HG03565 (cell line): Measurements from ENCODE around the gene RELN.
"Not testable (repeated sequence)": the region's sequence is repeated elsewhere in the genome, so short reads cannot be mapped to it uniquely, and the experiment has no call there.

Experiments used
- ATAC-seq: cut with Tn5 transposase; IDR thresholded peaks from one replicate; pipeline ENCODE4 v1.9.1; 2021; ENCODE audit warnings: mild to moderate bottlenecking, moderate library complexity; ENCODE audit not compliant: unreplicated experiment

RELN gene

DNA sequence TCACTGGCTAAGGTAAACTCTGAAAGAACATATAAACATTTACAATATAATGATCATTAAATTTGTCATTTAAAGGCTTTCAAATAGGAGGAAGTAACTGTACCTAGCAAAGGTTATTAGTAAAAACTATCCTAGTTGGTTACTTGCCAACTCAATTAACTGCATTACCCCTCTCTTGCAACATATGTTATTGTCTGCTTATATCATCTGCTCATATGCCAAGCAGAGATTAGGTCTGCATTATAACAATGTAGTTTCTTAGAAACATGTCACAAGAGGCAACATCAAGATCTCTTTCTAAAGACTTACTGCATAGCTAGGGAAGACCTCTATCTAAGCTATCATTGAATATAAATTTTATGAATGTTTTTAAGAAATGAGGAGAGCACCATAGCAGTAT lies 132.5 kb downstream of the RELN start:
- no peak for ATAC-seq

DNA sequence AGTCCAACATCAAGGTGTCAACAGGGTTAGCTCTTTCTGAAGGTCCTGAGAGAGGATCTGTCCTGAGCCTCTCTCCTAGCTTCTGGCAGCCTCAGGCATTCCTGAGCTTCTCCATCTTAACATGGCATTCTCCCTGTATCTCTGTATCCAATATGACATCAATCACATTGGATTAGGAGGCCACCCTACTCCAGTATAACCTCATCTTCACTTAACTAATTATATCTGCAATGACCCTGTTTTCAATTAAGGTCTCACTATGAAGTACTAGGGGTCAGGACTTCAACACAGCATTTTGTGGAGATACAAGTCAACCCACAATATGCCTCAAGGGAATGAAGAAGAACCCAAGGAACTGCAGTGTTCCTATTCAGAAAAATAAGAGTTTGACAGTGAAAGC lies 133.8 kb downstream of the RELN start:
- ATAC-seq, result no peak

DNA sequence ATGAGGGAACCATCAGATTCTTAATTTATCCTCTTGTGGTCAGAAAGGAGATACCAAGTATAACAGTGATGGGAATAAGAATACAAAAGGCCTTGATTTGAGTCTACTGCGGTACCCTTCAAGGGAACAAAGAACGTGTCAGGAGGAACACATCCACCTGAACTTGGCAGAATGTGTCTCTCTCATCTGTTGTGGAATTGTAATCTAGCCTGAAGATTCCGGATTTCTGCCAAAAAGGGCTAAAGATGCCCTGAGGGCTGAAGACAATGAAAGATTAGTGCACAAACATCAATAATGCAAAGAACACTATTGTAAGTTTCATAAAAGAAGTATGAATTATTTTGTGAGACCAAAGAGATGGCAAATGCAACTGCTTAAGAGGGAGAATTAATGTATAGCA lies 134.8 kb downstream of the RELN start:
- no peak for ATAC-seq

DNA sequence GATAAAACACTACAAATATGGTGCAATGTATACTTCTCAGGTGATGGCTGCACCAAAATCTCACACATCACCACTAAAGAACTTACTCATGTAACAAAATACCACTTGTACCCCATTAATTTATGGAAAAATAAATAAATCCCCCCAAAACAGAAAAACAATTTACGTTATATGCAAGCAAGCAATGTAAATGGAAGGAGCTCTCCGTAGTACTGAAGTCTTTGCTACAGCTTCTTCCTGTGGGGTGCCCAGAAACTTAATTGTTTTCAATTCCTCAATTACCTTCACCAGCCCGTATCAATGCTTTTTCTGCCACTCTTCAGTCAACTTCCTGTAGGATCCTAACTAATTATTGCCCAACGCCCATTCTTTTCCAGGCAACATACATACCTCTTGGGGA lies 138.1 kb downstream of the RELN start:
- no peak for ATAC-seq

DNA sequence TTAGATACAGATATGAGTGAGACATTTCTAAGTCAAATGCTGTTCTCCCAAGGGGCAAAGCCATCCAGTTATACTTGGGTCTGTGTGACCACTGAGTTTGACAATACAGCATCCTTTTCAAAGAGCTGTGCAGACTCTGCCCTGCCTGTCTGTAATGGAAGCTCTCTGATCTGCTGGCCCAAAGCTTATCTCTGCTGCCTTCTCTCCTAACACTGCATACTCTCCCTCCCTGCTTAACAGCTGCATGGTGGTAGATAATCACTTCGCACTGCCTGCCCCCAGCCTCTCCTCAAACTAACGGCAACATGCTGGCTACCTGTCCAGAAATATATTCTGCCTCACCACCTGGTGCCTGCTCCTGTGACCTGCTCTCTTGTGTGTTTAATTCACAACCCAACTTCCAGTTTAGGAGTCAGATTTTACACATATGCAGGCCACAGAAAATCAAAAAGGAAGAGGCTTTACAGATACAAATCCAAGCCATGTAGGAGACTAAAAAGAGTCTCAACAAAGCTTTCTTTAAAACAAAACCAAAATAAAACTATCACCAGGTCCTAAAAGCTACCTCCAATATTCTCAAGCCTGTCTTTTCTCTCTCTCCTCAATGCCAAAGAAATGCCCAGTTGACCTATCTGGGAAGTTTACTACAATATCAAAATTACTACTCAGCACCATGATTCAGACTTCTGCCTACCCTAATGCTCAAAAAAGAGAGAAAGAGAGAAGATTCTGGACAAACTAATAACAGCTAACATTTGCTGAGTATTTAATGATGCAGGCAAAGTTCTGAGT lies 145.6 kb downstream of the RELN start:
- no peak for ATAC-seq

DNA sequence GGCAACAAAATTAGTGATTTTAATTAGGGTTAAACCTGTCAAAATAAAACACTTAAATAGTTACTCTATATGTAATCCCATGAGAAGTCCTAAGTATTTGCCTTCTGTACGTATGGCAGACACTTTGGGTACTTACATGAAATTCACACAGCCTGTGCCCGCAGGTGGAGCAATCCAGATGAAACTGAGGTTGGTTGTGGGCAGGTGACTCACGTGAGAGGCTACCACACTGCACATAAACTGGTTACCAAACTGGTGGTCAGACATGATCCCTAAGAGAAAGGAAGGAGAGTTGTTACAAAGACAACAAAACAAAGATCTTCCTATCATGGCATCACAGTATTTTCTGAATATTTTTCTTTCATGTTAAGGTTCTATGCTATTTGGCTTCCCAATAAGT lies 156.1 kb downstream of the RELN start:
- no peak for ATAC-seq

DNA sequence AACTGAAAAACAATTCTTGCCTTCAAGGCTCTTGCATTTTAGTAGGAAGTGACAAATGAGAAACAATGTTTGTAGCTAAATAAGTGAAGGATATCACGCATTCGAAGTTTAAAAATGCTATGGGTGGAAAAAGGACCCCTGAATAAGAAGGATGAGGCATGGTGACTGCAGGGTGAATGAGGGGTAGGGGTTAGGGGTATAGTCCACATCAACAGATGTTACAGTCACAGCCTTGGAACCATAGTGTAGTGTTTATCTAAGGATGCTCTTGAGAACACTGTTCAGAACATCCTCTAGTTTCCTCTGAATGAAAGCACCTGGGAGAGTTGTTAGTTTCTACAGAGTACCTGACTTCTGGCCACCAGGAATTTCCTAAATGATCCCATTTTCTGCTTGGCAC lies 157.0 kb downstream of the RELN start:
- no peak for ATAC-seq

DNA sequence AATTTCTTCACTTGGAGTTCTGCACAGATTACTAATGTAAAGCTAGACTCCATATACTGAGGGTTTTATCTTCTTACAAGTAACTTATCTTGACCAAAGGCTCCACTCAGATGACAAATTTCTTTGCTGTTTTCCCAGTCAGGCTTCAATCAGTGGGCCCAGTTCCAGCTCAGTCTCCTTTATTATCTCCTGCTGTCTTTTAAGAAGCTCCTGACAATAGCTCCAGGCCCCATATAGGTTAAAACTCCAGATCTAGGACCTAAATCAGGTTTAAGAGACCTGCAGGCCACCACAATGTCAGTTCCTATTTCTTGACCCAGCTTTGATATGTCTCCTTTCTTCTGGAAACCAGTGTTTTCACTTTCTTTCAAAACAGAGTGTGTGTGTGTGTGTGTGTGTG lies 165.2 kb downstream of the RELN start:
- no peak for ATAC-seq

DNA sequence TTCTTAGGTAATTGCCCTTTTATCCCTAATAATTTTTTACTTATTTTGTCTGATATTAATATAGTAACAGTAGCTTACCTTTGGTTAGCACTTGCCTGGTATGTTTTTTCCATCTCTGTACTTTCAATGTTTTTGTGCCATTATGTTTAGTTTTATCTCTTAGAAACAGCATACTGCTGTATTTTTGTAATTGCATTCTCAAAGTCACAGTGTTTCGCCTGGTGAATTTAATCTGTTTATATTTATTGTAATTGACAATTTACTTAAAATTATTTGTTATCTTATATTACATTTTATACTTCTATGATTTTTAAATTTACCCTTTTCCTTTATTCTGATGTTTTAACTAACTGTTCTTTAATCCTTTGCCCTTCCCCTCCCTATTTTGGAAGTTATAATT lies 166.4 kb downstream of the RELN start:
- no peak for ATAC-seq

DNA sequence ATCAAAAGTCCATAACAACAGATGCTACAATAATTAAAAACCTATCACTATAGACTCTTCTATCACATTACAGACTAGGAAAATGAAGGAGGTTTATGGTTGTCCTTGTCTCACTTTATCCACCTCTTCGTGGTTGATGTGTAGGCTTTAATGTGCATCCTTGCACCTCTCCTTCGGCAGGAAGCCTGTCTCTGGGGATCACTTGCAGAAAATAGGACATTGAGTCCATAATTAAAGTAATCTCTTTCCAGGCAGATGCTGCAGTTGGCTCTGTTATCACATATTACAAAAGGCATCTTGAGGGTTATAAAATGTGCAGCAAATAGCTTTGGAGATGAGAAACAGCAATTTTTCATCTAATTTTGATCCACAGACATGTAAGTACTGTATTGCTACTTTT lies 168.4 kb downstream of the RELN start:
- ATAC-seq, result no peak

DNA sequence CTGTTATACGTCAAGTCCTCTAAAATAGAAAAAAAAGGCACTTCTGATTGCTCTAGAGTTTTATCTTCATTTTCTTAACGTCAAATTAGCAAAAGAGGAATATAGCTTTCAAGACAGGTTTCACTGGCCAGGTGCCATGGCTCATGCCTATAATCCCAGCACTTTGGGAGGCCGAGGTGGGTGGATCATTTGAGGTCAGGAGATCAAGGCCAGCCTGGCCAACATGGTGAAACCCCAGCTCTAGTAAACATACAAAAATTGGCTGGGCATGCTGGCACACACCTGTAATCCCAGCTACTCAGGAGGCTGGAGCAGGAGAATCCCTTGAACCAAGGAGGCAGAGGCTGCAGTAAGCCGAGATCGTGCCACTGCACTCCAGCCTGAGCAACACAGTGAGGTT lies 173.5 kb downstream of the RELN start:
- not testable (repeated sequence) for ATAC-seq

DNA sequence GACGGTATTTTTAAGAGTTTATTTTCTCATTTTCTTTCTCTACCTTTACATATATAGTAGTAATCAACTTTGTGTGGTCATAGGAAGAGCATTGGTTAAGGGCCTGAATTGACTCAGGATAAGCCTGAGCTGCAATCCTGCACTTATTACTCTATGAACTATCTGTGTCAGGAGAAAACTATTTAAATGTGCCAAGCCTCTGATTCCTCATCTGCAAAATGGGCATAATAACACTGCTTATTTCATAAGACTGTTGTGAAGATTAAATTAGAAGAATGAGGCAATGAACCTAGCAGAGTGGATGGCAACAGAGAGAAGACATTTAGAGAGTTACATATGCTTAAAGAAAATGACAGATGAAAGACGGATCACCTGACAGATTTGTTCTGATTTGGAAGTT lies 175.5 kb downstream of the RELN start:
- no peak for ATAC-seq

DNA sequence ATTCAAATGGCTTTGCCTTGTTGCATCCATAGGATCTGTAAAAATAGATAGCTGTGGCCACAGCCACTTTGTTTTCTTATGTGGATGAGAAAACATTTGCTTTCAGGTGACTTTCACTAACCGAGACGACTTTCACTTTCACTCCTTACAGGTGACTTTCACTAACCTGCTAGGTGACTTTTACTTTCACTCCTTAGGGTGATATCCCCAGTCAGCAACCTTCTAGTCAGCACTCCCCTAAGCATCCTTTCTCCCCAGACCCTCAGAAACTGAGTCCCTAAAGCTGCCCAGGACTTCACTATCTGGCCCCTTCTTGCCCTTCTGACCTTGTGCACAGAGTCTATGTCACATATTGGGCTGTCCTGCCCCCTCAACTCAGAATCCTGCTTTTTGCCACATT lies 177.5 kb downstream of the RELN start:
- peak; percentile 89 for ATAC-seq

DNA sequence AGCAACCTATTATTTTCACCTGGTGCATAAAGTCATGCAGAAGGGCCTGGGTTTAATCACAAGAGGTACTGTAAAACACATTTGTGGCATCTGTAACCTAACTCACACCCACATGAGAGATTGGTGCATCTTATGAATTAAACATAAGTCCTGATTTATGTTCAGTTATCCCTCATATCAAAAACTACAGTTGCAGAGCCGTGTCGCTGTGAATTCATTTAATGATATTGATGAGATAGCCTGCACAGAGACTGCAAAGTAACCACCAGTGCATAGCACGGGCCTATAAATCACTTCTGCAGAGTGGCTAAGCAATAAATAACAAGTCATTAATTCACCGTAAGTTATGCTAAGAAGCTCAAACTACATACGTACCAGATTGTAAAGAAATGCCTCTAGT lies 178.2 kb downstream of the RELN start:
- no peak for ATAC-seq

DNA sequence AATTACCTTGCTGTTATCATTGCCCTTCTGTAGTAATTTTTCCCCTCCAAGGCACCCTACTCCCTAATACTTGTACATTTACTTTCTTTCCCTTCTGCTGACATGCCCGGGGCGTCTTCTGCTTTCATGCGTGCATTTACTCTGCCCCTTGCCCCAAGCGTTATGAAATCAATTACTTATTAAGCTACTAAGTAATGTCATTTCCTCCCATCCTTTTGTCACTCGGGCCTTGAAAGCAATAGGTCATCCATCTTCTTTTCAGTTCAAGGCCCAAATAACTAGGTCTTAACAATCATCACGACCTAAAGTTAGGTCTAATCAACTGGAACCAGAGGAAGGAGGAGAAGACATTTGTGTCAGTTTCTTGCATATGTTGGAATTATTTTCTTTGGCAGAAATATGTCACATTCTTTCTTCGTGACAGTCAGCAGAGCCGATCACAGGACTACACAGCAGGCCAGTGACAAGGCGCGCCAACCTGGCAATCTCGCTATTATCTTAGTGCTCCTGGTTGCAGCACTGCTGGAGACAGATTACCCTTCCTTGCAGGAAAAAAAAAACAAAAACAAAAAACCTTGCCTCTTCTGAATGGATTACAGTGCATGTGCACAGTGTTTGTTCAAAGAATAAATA lies 179.2 kb downstream of the RELN start:
- ATAC-seq, result no peak

DNA sequence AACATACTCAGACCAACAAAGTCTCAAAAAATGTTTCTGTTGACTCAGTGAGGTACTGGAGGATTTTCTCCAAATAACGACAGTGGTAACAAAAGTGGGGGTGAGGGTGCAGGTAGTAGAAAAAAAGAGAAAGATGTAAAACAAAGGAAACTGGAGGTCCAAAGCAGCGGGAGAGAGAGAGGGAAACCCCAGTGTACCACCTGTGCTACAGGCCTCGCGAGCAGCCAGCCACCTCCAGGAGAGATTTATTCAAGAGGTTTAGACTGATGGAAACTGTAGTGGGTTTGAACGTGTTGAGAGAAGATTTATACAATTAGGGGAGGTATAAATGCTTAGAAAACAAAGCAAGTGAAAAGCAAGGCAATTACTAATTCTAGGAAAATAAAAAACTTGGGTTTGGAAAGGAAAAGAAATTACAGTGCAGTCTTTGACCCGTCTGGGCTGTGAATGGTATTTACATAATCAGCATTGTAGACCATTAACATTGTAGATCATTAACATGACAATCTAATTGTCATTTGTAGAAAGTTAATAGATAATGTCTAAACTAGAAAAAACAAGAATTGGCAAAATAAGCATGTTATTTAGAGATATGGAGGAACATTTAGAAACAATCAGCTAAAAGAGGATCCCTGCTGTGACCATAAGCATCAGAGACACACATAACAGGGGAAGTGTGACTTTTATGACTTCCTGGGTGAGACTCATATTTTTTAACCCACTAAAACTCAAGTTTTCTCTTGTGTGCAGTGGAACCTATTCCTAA lies 180.0 kb downstream of the RELN start:
- ATAC-seq, result no peak

DNA sequence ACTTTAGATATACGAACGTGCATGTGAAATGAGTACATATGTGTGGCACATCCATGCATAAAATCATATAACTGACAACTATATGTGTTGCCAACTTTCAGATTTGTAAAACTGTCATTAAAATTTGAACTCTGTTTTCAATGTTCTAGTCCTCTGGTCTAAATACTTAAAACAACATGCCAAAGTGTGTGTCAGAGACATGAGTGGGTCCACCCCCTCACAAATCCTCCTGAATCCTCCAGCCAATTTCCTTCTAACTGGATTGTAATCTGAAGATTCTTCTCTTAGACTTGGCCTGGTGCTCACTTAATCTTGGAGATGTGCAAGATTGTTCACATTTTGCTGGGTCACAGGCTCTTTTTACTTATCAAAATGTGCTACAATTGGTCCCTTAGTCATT lies 184.1 kb downstream of the RELN start:
- ATAC-seq, result no peak

DNA sequence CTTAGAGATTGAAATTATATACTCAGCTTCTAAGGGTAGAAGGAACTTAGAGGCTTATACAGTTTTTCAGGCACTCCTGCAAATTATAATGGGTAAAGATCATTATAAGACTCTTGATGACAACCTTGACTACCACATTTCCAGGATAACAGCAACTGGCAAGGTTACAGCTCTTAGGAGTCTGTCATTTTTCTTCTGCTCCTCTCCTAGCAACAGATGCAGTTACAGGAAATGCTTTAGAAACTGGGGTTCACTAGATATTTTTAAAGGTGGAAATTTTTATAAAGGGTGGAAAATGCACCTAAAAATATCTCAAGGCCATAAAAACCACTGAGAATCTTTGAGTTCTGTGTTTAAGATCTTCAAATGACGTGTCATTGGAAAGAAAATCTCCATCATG lies 185.8 kb downstream of the RELN start:
- no peak for ATAC-seq

DNA sequence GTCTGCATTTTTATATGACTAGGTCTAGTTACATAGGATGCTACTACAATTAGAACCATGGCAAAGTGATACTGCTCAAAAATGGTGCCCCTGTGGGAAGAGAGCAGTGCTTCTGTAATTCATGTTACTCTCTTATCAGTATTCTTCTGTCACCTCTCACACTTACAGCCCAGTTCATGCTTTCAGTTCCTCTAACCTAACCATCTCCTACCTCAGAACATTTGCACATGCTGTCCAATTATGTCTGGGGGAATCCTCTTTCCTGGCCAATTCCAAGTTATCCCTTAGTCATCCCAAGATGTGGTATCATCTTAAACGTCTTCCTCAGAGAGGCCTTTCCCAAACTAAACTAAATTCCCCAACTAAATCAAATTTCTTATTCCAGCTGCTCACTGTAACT lies 190.2 kb downstream of the RELN start:
- no peak for ATAC-seq

DNA sequence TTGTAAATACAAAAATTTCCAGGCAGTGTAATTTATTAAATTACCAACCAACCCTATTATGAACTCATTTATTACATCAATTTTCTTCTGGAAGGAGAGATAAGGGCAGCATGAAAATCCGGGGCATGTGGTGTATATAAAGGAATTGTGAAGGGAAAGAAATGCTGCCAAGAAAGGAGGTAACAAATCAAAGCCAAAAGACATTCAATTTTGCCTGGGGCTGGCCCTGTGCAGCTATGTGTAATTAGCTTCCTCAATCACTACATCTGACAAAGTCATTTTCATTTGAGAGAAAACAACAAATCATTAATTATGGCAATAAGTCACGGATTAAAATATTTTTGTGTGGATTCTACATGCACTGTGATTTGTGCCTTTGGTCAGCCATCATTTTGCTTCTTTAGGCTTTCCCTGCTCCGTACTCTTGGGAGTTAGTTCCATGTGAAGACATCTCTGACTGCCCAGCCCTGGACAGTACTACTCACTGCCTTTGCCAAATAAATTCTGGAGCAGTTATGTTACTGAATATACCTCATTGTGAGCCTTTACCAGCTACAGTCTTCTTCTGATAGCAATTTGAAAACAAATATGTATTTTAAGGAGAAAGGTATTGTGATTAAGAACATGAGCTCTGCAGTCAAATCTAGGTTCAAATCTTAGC lies 191.7 kb downstream of the RELN start:
- no peak for ATAC-seq

DNA sequence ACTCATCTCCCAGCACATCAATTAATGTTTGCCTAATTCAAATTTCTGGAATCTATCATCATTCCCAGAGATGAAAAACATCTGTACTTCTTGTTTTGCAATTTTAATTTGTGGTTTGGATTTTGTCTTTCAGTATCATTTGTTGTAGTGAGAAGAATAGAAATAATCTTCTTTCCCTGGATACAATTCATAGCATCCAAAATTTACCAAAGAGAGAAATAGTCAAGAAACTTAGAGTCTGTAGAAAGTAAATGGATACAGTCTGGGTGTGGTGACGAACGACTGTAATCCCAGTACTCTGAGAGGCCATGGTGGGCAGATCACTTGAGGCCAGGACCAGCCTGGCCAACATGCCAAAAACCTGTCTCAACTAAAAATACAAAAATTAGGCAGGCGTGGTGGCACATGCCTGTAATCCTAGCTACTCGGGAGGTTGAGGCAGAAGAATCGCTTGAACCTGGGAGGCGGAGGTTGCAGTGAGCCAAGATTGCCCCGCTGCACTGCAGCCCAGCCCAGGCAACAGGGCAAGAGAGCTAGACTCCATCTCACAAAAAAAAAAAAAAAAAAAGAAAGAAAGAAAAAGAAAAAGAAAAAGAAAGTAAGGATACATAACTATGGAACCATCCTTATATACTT lies 193.0 kb downstream of the RELN start:
- no peak for ATAC-seq
